K562 (cell line): Measurements from ENCODE around the gene KNSTRN.

Experiments used
- ATF4 ChIP-seq: fragments of 450-650 bp; formaldehyde crosslinking; IDR thresholded peaks from 2 replicates; pipeline ENCODE4 v1.4.0; 2022; ENCODE audit warnings: mild to moderate bottlenecking, moderate library complexity
- EZH2 ChIP-seq: IDR thresholded peaks from 2 replicates; pipeline ENCODE4 v1.6.1; 2012; ENCODE audit warnings: low read depth, mild to moderate bottlenecking, inconsistent platforms, low read length, borderline replicate concordance
- FOXA3 ChIP-seq, 2 experiments: fragments of 450-650 bp in 1 of 2; sonication (generic) in 1 of 2; formaldehyde crosslinking; IDR thresholded peaks in 1 of 2; conservative IDR thresholded peaks in 1 of 2; 2 replicates each; pipeline versions ENCODE4 v1.4.0 to v1.8.0; 2020 to 2022; ENCODE audit warnings: mild to moderate bottlenecking in 2 of 2, missing genetic modification reagents in 1 of 2
- HNRNPH1 ChIP-seq: fragments of 200-400 bp; formaldehyde crosslinking; optimal IDR thresholded peaks from 2 replicates; pipeline ENCODE3; 2017; ENCODE audit warnings: low read depth, mild to moderate bottlenecking, low read length, moderate library complexity
- MAFK ChIP-seq: IDR thresholded peaks from 2 replicates; pipeline ENCODE4 v1.6.1; 2011; ENCODE audit warnings: low read length, improper control_type of control experiment
- POLR2A ChIP-seq: fragments of 450-650 bp; conservative IDR thresholded peaks from 2 replicates; pipeline ENCODE4 v1.6.1; 2016
- RAD21 ChIP-seq, 2 experiments: fragments of 250-450 bp in 1 of 2; fragments of 450-650 bp in 1 of 2; sonication (Bioruptor Pico) in 1 of 2; formaldehyde crosslinking in 1 of 2; IDR thresholded peaks in 1 of 2; conservative IDR thresholded peaks in 1 of 2; 2 replicates each; pipeline versions ENCODE4 v1.4.0 to v1.8.0; 2020 to 2022; ENCODE audit warnings: mild to moderate bottlenecking in 2 of 2, moderate library complexity in 1 of 2
- ZNF253 ChIP-seq: fragments of 250-450 bp; sonication (Bioruptor Pico); conservative IDR thresholded peaks from 2 replicates; pipeline ENCODE4 v1.6.1; 2021; ENCODE audit warnings: mild to moderate bottlenecking
- TF ChIP-seq, protein P1 (sequence below), 3 experiments: IDR thresholded peaks in 2 of 3; conservative IDR thresholded peaks in 1 of 3; 2 replicates each; pipeline ENCODE4 v1.5.1; 2011 to 2012; ENCODE audit warnings: low read length in 3 of 3, mild to moderate bottlenecking in 3 of 3, control low read depth in 2 of 3, improper control_type of control experiment in 1 of 3, inconsistent platforms in 1 of 3, low read depth in 1 of 3, mixed read lengths in 1 of 3, moderate library complexity in 1 of 3; ENCODE audit not compliant: insufficient read depth in 2 of 3

- TF ChIP-seq POLR2A (no peak), RAD21 (CRISPR knock-in tag; conservative IDR thresholded peaks at IDR 0.05 in 1 of 2, IDR thresholded peaks at IDR 0.05 in 1 of 2) (no peak), HNRNPH1 (no peak), ZNF253 (no peak), EZH2 (no peak), MAFK (no peak), ATF4 (CRISPR knock-in tag) (no peak), FOXA3 (CRISPR knock-in tag; conservative IDR thresholded peaks at IDR 0.05 in 1 of 2, IDR thresholded peaks at IDR 0.05 in 1 of 2) (no peak)
- TF ChIP-seq, protein P1, sequence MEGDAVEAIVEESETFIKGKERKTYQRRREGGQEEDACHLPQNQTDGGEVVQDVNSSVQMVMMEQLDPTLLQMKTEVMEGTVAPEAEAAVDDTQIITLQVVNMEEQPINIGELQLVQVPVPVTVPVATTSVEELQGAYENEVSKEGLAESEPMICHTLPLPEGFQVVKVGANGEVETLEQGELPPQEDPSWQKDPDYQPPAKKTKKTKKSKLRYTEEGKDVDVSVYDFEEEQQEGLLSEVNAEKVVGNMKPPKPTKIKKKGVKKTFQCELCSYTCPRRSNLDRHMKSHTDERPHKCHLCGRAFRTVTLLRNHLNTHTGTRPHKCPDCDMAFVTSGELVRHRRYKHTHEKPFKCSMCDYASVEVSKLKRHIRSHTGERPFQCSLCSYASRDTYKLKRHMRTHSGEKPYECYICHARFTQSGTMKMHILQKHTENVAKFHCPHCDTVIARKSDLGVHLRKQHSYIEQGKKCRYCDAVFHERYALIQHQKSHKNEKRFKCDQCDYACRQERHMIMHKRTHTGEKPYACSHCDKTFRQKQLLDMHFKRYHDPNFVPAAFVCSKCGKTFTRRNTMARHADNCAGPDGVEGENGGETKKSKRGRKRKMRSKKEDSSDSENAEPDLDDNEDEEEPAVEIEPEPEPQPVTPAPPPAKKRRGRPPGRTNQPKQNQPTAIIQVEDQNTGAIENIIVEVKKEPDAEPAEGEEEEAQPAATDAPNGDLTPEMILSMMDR (IDR thresholded peaks at IDR 0.05 in 2 of 3, conservative IDR thresholded peaks at IDR 0.05 in 1 of 3; ENCODE audit: insufficient read depth in 2 of 3, low read depth in 1 of 3, low read length in 3 of 3), result no peak
Observed at GRCh38 chr15:40338921-40339620, 43.5 kb upstream of the KNSTRN start.
